ENCODE measurements around the gene CNR1.

DNA sequence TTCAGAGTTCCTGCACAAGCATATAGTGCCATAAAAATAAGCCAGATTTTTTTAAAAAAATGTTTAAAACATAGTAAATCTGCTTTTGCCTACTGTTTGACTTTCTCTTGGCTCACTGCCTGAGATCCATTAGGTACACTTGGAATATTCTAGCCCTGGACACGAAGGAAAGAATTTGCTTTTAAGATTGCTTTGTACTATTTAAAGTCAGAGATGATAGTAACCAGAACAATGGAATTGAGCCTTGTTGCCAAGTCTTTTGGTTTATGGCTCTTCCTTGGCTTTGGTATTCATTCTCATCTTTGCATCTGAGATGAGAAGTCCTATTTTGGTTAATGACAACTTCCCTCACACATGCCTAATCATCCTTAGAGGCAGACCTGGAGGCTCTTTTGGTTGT is 32.4 kb downstream of the CNR1 start:
- TF ChIP-seq POLR2A (IDR thresholded peaks at IDR 0.05; ENCODE audit: low read depth, low read length) (no peak), POLR2AphosphoS5 (IDR thresholded peaks at IDR 0.05; ENCODE audit: insufficient read depth, low read depth, low read length) (no peak)
- TF ChIP-seq, protein P1, sequence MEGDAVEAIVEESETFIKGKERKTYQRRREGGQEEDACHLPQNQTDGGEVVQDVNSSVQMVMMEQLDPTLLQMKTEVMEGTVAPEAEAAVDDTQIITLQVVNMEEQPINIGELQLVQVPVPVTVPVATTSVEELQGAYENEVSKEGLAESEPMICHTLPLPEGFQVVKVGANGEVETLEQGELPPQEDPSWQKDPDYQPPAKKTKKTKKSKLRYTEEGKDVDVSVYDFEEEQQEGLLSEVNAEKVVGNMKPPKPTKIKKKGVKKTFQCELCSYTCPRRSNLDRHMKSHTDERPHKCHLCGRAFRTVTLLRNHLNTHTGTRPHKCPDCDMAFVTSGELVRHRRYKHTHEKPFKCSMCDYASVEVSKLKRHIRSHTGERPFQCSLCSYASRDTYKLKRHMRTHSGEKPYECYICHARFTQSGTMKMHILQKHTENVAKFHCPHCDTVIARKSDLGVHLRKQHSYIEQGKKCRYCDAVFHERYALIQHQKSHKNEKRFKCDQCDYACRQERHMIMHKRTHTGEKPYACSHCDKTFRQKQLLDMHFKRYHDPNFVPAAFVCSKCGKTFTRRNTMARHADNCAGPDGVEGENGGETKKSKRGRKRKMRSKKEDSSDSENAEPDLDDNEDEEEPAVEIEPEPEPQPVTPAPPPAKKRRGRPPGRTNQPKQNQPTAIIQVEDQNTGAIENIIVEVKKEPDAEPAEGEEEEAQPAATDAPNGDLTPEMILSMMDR (IDR thresholded peaks at IDR 0.05; ENCODE audit: extremely low read depth in 1 of 2, insufficient read depth in 1 of 2, low read depth in 1 of 2, low read length in 2 of 2), result no peak
